Adipose tissue (tissue), 3 donors: ENCODE results near the gene DYNLT1. TPM values are rescaled to one million over a fixed set of nuclear protein-coding genes. Genes with fewer than 3 reads are reported as not detected.
"Not testable (repeated sequence)": the region's sequence is repeated elsewhere in the genome, so short reads cannot be mapped to it uniquely, and the experiment has no call there.

Experiments used
- H3K27ac ChIP-seq: one replicate; pipeline ENCODE4 v1.5.1; 2013; ENCODE audit warnings: low read depth, low read length
- WGBS, 3 donors: extraction: QIAGEN DNeasy Blood & Tissue Kit; methylation state at CpG; one replicate each; pipeline ENCODE4 v1.1.7; 2013; 5-methylcytosine and 5-hydroxymethylcytosine counted together
- polyA plus RNA-seq, 3 donors: library from polyadenylated mRNA; stranded (reverse); fragments of 200-250 nt; gene quantifications; one replicate each; pipeline ENCODE4 v1.2.3, GENCODE V29; 2013
- donor health status: healthy with polysubstance abuse.
- donor health status: Bipolar disorder and iron deficiency.
- donor health status: healthy.

DYNLT1 gene
- polyA plus RNA-seq: 100 to 1,000 TPM in 2 of 3 donors, 10 to 100 TPM in 1; 66.3 to 155 (median 120) TPM

DNA sequence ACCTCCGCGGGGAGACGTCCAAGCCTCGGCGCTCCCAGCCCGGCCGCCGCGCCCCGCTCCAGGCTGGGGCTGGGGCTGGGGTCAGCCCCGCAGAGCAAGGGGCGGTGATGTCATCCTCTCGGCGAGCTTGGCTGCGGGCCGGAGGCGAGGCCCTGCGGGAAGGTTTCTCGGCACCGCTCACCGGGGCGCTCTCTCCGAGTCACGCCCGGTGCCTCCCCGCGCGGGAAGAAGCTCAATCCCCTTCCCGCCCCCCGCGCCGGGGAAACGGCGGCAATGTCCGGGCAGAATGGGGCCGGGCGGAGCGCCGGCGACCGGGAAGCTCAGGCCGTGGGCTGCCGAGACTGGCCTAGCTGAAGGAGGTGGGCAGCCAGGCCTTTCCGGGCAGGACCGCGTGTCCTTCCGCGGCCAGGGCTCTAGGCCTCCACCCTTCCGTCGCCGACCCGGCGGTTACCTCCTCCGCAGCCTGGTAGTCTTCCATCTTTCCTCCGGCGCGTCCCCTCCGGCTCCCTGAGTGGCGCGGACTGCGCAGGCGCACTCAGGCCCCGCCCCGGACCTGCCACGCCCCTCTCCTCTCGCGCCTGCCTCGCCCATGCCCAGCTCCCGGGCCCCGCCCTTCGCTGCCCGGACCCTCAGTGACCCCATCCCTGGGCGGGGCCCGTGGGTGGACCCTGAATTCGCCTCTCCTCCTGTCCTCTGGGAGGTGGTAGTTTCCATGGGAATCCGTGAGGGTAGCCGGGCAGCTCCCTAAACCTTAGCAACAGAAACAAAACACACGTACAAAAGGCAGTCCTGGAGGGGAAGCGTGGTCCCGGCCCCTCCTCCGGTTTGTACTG lies at the start of gene DYNLT1:
TSS of gene DYNLT1 (minus strand) at position 513 of the 833 bp plus-strand sequence. CDS start at position 478, 35 bp downstream.
- 0% methylated on average over 62 to 81 of the region's 81 CpGs for WGBS, 3 donors
- peak within 1 kb of the TSS; percentile 91 for H3K27ac ChIP-seq

GRCh38 chr6:158688860-158689259 lies 44.3 kb upstream of the DYNLT1 start:
- H3K27ac ChIP-seq: no peak overlapping the region
- 63 to 71% (median 71%) methylated on average over 1 of the region's 1 CpG for WGBS, 3 donors

- WGBS, 3 donors: 57 to 86% (median 64%) methylated on average over 4 of the region's 4 CpGs
- no peak overlapping the region for H3K27ac ChIP-seq
Observed at GRCh38 chr6:158687506-158687905, 43.0 kb upstream of the DYNLT1 start.

- no peak overlapping the region for H3K27ac ChIP-seq
- WGBS, 3 donors: 59 to 82% (median 62%) methylated on average over 7 of the region's 7 CpGs
Observed at GRCh38 chr6:158686791-158687381, 42.3 kb upstream of the DYNLT1 start.

DNA sequence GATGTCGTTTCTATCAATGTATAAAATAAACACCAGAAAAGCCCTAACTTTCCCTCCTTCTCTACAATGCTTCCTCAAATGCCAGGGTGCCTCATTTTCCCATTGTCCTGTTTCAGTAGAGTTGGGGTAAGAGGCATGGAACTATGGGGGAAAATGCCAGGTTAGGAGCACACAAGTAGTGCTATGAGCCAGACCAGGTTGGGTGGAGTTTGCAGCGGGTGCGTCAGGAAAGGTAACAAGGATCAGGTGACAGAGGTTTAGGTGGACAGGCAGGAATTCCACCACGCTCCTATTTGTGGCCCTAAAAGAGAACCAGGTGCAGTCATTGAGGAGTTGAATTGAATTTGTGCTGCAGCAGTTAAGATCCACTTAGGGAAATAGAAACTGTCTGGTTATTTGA lies 41.8 kb upstream of the DYNLT1 start:
- H3K27ac ChIP-seq: no peak overlapping the region
- 54 to 64% (median 64%) methylated on average over 4 of the region's 4 CpGs for WGBS, 3 donors

GRCh38 chr6:158684745-158685324 lies 40.3 kb upstream of the DYNLT1 start:
- WGBS, 3 donors: 38 to 44% (median 43%) methylated on average over 5 of the region's 5 CpGs
- H3K27ac ChIP-seq: no peak overlapping the region

GRCh38 chr6:158684311-158684710 lies 39.8 kb upstream of the DYNLT1 start:
- 94 to 97% (median 95%) methylated on average over 5 of the region's 5 CpGs for WGBS, 3 donors
- no peak overlapping the region for H3K27ac ChIP-seq

- 89 to 92% (median 91%) methylated on average over 6 of the region's 6 CpGs for WGBS, 3 donors
- H3K27ac ChIP-seq: no peak overlapping the region
Observed at GRCh38 chr6:158680481-158680880, 35.9 kb upstream of the DYNLT1 start.

DNA sequence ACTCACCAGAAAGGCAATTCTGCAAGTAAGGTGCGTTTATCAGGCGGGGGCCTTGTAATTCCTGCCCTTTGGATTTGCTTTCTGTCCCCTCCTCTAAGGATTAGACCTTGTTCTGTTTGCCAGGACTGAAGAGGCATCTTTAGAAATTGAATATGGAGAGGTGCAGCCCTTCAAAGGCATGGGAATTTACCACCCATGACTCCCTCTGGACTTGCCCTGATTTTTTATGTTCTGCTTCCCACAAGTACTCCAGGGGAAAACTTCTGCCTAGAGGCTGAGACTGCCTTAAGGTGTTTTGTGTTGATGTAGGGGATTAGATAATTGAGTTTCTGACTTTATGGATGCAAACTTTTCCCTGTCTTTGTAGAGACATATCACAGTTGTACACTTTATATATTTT lies 35.5 kb upstream of the DYNLT1 start:
- WGBS, 3 donors: 90 to 99% (median 92%) methylated on average over 2 of the region's 2 CpGs

GRCh38 chr6:158677906-158678578 lies 33.5 kb upstream of the DYNLT1 start:
- H3K27ac ChIP-seq: no peak overlapping the region
- 78 to 88% (median 82%) methylated on average over 11 of the region's 11 CpGs for WGBS, 3 donors

More for the DNA sequence above, 35.5 kb upstream of the DYNLT1 start:
- no peak overlapping the region for H3K27ac ChIP-seq

GRCh38 chr6:158677094-158677493 lies 32.6 kb upstream of the DYNLT1 start:
- WGBS, 3 donors: 94 to 98% (median 96%) methylated on average over 3 of the region's 3 CpGs
- not testable (repeated sequence) for H3K27ac ChIP-seq

DNA sequence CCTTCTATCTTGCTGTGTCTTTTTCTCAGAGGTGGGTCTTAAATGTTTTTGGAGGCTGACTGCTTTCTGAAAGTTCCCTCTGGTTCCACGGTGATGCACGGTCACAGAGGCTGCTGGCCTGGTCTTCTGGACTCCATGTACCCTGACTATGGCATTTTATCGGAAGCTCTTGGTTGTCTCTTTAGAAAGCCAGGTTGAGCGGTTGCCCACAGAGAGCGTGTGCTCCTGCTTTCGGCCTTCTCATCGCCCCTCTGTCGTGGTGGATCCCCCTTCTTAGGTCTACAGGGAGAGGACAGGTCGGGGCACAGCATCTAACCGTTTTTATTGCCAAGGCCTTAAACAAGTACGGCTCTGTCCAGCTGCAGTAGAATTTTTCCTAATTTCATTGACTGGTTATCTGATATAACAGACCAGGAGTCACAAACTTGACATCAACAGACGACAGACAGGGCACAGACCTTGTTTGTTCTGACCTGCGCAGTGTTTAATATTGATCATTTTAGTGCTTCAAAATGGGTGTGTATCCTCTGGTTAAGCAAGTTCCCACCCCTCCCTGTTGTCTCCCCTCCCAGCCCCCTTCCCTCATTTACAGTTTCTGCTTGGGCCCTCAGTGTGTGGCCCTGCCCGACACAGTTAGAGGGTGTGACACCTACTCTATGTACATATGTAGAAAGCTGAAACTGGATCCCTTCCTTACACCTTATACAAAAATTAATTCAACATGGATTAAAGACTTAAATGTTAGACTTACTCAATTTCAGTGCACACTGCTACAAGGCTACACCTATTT lies 30.0 kb upstream of the DYNLT1 start:
- no peak overlapping the region for H3K27ac ChIP-seq
- 88 to 90% (median 90%) methylated on average over 14 of the region's 14 CpGs for WGBS, 3 donors

DNA sequence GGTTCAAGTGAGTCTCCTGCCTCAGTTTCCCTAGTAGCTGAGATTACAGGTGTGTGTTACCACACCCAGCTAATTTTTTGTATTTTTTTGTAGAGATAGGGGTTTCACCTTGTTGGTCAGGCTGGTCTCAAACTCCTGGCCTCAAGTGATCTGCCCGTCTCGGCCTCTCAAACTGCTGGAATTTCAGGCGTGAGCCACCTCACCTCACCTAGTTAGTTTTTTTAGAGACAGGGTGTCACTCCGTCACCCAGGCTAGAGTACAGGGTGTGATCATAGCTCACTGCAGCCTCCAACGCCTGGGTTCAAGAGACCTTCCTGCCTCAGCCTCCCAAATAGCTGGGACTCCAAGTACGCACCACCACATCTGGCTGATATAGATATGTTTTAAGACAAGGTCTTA lies 28.2 kb upstream of the DYNLT1 start:
- 94 to 96% (median 95%) methylated on average over 6 of the region's 6 CpGs for WGBS, 3 donors
- H3K27ac ChIP-seq: no peak overlapping the region

DNA sequence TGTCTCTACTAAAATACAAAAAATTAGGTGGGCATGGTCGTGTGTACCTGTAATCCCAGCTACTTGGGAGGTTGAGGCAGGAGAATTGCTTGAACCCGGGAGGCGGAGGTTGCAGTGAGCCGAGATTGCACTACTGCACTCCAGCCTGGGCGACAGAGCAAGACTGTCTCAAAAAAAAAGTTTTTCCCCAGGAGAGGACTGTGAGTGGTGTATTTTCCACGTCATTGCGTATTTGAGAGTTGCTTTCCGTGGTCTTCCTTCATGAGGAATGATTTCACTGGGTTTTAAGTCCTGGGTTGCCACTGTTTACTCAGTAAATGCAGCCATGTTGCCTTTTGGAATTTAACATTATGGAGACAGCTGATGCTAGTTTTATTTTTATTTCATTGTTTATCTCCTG lies 27.6 kb upstream of the DYNLT1 start:
- 86 to 92% (median 88%) methylated on average over 8 of the region's 8 CpGs for WGBS, 3 donors
- H3K27ac ChIP-seq: not testable (repeated sequence)

DNA sequence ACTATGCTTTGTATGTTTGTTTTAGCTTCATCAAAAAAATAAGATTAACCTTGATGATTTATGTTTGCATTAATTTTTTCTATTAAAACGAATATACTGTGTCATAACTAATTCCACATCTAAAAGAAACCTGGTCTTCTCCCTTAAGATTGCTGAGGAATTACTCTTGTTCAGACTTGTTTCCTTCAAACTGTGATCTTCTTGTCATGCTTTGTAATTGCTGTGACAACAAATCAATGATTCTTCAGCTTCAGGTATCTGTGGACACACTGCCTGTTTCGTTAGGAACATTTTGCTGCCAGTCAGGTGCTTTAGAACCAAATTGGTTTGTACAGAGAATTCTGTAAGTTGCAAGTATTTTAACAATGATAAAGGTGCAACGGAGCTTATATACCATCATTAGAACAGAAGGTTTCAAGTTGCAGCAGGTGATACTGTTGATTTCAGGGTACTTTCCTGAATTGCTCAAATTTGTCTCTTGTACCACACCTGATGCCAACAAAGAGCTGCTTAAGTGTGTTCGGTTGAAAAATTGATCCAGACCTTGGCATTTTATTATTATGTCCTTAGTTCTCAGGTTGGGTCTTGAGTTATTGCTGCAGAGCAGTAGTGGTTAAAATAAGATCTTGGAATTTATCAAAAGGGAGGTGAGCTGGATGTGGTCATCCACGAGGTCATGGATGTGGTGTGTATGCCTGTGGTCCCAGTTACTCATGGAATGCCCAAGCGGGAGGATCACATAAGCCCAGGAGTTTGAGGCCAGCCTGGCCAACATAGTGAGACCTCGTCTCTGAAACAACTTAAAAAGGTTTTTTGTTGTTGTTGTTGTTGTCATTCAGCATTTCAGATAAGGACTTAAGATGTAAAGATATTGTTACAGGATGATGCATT lies 24.8 kb upstream of the DYNLT1 start:
- H3K27ac ChIP-seq: no peak overlapping the region
- 71 to 89% (median 83%) methylated on average over 7 of the region's 7 CpGs for WGBS, 3 donors

DNA sequence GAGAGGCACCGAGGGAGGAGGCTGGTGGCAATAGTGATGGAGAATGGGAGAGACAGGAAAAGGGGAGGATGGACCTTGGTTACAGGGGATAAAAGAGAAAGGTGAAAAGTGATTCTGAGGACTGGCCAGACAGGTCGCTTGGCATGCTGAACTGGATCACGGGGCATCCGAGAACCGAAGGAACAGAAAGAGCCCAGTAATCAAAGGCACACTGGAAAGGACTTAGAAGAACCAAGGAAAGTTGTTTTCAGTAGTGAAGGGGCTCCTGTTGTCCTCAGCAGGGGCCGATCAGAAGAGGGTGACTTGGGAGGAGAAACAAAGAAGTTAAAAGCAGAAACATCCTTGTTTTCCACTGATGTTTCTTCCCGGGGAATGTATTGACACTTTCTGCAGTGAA lies 24.2 kb upstream of the DYNLT1 start:
- H3K27ac ChIP-seq: no peak overlapping the region

DNA sequence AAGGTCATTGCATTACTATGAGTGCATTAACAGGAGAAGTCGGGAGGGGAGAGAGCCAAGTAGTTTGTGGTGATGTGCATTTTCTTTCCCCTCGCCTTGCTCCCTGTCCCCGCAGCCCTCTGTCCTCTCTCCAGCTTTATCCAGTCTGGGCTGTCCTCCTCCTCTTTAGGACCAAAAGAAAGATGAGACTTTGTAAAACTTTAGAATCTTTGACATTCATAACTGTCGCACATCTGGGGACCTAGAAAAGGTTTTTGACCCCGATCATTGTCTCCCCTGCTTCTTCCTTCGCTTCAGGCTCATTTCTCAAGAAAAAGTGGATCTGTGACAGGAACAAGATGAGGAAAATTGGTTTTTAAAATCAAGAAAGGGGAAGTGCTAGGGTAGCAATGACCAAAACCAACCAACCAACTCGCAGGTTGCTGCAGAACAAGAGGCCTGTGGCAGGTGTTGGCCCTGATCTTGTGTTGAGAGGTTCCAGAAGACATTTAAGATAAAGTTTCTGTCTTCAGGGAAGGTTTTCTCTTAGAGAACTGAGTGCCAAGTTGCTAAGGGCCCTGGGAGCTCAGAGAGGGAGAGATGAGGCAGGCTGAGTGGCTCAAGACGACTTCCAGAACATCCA lies 22.9 kb upstream of the DYNLT1 start:
- no peak overlapping the region for H3K27ac ChIP-seq
- 61 to 90% (median 63%) methylated on average over 8 of the region's 8 CpGs for WGBS, 3 donors

More for the DNA sequence above, 24.2 kb upstream of the DYNLT1 start:
- 83 to 88% (median 87%) methylated on average over 7 of the region's 7 CpGs for WGBS, 3 donors
